NCI-H2227 (cell line): ENCODE results near the gene CEACAM16.
"Not testable (repeated sequence)": the region's sequence is repeated elsewhere in the genome, so short reads cannot be mapped to it uniquely, and the experiment has no call there.

Source experiments
- DNase-seq: peaks from one replicate; lab custom pipeline; 2025; ENCODE audit not compliant: unreplicated experiment; lab: John Stamatoyannopoulos, UW

The CEACAM16 gene, protein sequence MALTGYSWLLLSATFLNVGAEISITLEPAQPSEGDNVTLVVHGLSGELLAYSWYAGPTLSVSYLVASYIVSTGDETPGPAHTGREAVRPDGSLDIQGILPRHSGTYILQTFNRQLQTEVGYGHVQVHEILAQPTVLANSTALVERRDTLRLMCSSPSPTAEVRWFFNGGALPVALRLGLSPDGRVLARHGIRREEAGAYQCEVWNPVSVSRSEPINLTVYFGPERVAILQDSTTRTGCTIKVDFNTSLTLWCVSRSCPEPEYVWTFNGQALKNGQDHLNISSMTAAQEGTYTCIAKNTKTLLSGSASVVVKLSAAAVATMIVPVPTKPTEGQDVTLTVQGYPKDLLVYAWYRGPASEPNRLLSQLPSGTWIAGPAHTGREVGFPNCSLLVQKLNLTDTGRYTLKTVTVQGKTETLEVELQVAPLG

DNA sequence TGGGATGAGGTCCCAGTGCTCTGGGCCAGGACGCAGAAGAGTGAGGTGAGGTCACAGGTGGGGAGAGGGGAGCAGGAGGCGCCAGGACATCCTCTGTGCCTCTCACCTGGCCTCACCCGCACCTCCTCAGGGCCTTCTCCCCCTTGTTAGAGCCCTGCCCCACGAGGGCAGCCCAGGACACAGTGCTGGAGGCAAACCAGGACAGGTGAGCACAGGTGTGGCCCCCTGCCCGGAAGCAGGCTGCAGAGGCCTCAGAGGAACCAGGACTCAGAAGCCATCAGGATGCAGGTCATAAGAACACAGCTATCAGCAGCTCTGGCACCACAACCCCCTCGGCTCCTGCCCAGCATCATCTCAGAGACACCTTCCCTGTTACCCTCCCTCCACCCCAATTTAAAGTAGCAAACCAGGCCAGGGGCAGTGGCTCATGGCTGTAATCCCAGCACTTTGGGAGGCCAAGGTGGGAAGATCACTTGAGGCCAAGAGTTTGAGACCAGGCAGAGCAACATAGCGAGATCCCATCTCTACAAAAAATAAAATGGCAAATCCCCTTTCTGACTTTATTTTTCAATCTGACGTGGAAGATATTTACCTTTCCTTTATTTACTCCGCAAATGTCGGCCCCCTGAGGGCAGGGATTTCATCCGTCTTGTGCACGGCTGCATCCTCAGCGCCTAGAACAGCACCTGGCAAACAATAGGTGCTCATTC is at the start of gene CEACAM16:
Gene CEACAM16, plus strand, starts transcription at position 660 of the 710 bp plus-strand sequence. CDS start 2,306 bp downstream, outside the sequence.
- no peak for DNase-seq

DNA sequence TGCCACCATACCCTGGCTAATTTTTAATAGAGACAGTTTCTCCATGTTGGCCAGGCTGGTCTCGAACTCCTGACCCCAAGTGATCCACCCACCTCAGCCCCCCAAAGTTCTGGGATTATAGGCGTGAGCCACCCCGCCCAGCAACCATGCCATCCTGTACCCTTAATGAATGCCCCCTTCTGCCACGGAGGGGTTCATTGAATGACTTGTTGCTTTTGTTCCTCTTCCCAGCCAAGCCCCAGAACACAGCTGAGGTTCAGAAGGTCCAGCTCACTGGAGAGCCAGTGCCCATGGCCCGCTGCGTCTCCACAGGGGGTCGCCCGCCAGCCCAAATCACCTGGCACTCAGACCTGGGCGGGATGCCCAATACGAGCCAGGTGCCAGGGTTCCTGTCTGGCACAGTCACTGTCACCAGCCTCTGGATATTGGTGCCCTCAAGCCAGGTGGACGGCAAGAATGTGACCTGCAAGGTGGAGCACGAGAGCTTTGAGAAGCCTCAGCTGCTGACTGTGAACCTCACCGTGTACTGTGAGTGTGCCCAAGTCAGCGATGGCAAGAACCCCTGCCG is 49.3 kb upstream of the CEACAM16 start:
- DNase-seq: no peak

GRCh38 chr19:44653343-44653742 is 45.6 kb upstream of the CEACAM16 start:
- no peak for DNase-seq

- DNase-seq: peak; percentile 9
Measured at GRCh38 chr19:44653977-44654774, 44.8 kb upstream of the CEACAM16 start.

DNA sequence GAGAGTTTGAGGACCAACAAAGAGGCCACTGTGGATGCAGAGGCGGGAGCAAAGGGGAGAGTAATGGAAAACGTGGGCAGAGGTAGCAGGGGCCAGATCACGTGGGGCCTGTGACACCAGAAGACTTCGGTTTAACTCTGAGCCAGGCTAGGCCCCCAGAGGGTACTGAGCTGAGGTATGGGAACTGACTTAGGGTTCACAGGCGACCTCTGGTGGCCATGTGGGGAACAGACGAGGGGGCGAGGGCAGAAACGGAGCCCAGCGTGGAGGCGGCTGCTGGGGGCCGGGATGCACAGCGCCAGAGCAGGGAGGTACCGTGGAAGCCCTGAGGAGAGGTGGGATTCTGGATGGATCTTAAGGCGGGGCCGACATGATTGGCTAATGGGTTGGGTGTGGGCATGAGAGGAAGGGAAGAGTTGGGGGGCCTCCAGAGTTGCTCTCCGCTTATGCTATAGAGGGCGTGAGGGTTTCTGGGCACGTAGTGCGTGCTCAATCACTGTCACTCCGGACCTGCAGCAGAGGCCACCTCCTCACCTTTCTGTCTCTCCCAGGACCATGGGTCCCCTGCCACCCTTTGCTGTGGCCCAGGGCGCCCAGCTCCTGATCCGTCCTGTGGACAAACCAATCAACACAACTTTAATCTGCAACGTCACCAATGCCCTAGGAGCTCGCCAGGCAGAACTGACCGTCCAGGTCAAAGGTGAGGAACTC is 41.6 kb upstream of the CEACAM16 start:
- DNase-seq: peak; percentile 55

GRCh38 chr19:44658069-44658733 is 40.8 kb upstream of the CEACAM16 start:
- no peak for DNase-seq

DNA sequence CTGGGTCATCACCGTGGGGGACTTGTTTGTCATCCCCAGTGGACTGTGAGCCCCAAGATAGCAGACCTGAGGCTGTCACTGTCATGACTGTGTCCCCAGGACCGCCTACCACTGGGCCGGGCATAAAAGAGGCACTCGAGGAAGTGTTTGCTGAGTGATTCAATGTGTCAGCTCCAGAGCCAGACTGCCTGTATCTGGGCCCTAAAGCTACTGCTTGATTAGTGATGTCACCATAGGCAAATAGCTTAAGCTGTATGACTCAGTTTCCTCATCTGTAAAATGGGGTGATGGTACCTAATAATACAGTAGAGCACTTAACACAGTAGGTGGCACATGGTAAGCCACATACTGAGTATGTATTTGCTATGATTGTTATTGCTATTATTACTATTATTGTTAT is 38.9 kb upstream of the CEACAM16 start:
- no peak for DNase-seq

DNA sequence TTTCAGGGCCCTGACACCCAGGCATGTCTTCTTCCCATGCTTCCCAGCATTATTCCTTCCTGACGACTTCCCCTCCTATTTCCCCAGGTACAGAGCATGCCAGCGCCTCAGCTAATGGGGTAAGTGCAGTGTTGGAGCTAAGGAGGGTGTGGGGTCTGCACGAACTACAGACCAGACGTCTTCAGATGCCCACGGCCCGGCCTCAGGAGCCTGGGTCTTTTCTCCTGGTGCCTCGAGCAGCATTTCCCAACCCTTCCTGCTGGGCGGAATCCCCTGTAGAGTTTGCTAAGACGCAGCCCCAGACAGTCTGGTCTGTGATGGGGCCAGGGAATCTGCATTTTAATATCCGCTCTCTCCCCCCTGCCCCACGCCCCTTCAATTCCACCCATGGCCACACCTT is 37.7 kb upstream of the CEACAM16 start:
- DNase-seq: no peak

GRCh38 chr19:44661904-44662303 is 37.0 kb upstream of the CEACAM16 start:
- no peak for DNase-seq

GRCh38 chr19:44662691-44663385 is 36.1 kb upstream of the CEACAM16 start:
- DNase-seq: no peak

DNA sequence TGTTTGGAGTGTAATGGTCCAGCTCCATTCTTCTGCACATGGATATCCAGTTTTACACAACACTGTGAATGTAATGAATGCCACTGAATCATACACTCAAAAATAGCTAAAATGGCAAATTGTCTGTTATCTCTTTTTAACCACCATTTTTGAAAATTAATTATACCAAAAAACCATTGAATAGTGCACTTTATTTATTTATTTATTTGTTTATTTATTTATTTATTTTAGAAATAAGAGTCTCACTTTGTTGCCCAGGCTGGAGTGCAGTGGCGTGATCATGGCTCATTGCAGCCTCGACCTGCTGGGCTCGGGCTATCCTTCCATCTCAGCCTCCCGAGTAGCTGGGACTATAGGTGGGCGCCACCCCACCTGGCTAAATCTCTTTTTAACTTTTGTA is 35.0 kb upstream of the CEACAM16 start:
- DNase-seq: no peak

DNA sequence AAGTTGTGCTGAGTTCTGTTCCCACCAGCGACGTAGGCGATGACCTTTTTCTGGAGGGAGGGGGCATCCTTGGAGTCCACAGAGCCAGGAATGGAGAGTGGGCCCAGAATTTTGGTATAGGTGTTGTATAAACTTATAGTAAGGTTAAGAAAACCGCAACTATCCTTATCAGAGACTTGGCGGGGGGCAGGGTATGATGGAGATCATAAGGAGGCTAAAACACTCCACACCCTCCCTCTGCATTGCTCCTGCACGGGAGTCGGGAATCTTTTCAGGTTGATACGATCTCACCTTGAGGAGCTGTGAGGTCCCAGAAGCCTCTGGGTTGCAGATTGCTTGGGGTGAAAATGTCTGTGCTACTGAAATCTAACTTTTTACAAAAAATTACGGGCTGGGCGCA is 34.0 kb upstream of the CEACAM16 start:
- no peak for DNase-seq

- DNase-seq: no peak
Measured at GRCh38 chr19:44666852-44667556, 31.9 kb upstream of the CEACAM16 start.

DNA sequence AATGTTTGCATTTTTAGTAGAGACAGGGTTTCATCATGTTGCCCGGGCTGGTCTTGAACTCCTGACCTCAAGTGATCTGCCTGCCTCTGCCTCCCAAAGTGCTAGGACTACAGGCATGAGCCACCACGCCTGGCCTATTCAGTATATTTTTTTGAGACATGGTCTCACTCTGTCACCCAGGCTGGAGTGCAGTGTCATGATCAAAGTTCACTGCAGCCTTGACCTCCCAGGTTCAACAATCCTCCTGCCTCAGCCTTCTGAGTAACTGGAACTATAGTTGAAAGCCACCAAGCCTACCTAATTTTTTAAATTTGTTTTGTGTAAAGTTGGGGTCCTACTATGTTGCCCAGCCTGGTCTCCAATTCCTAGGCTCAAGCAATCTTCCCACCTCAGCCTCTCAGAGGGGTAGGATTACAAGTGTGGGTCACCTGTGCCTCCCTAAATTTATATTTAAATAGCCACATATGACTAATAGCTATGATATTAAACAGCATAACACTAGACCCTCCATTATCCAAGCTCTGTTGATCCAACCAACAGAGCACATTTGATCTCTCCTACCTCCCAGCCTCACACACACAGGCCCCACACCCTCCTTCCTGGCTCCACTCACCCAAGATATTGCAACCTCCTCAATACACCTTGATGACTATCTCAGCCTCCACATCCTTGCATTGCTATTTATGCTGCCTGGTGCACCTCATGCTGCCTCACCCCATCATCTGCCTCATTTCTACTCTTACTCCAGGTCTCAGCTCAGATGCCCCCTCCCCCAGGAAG is 29.8 kb upstream of the CEACAM16 start:
- DNase-seq: no peak

GRCh38 chr19:44670027-44670426 is 28.9 kb upstream of the CEACAM16 start:
- DNase-seq: not testable (repeated sequence)

- DNase-seq: no peak
Measured at GRCh38 chr19:44671400-44671799, 27.6 kb upstream of the CEACAM16 start, which contains the start of gene CEACAM19. TSS of gene CEACAM19 (plus strand) at chr19:44671482. CDS start at chr19:44671932, 450 bp downstream.

GRCh38 chr19:44672226-44672625 is 26.7 kb upstream of the CEACAM16 start:
- no peak for DNase-seq

DNA sequence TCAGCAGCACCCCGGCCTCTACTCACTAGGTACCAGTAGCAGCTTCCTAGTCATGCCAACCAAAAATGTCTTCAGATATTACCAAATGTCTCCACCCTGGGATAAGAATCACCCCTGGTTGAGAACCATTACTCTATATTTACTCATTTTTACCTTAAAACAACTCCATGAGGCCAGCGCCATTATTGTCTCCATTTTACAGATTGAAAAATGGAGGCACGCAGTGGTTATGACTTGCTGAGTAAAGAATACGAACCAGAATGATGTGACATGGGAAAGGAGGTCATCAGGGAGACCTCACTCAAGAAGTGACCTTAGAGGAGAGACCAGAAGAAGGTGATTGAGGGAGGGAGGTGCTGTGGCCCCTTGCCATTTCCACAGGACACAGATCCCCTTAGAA is 25.4 kb upstream of the CEACAM16 start:
- DNase-seq: no peak
